GM21515 (cell line): ENCODE results near the gene MTF1.
"Not testable (repeated sequence)": the region's sequence is repeated elsewhere in the genome, so short reads cannot be mapped to it uniquely, and the experiment has no call there.

Experiments used
- ATAC-seq: cut with Tn5 transposase; IDR thresholded peaks from one replicate; pipeline ENCODE4 v1.9.1; 2021; ENCODE audit not compliant: unreplicated experiment

Gene MTF1

GRCh38 chr1:37794372-37795339 is 64.7 kb downstream of the MTF1 start:
- peak; percentile 34 for ATAC-seq

- ATAC-seq, result peak; percentile 50
Measured at GRCh38 chr1:37793773-37794371, 65.5 kb downstream of the MTF1 start, which contains the start of gene MANEAL. MANEAL (plus strand) TSS chr1:37793847; CDS start chr1:37794183, 336 bp downstream.

DNA sequence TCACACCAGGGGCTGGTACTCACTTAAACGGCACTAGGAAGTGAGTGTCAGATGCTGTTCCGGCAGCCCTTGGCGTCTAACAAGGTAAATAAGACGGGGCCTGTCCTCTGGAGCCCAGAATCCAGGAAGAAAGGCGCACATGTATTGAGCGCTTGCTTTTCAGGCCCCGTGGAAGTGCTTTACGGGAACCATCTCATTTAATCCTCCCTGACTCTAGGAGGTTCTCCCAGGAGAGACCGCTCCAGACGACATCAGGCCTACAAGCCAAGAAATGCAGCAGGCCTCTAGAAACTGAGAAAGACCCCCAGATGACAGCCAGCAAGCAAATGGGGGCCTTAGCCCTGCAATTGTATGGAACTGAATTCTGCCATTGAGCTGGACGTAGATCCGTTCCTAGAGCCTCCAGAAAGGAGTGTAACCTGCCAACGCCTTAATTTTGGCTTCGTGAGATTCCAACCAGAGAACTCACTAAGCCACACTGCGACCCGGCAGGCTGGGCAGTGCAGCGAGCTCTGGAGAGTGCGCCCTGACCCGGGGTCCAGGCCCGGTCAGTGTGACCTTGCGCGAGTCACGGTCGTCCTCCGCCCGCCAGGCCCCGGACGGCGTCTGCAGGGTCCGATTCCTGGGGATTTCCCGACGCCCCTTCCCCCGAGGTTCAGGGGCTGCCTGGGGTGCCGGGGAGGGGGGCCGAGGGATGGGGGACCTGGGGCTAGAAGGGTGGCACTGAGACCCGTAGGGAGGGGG is 66.3 kb downstream of the MTF1 start:
- no peak for ATAC-seq

- ATAC-seq, result no peak
Measured at GRCh38 chr1:37782491-37782890, 76.9 kb downstream of the MTF1 start.

DNA sequence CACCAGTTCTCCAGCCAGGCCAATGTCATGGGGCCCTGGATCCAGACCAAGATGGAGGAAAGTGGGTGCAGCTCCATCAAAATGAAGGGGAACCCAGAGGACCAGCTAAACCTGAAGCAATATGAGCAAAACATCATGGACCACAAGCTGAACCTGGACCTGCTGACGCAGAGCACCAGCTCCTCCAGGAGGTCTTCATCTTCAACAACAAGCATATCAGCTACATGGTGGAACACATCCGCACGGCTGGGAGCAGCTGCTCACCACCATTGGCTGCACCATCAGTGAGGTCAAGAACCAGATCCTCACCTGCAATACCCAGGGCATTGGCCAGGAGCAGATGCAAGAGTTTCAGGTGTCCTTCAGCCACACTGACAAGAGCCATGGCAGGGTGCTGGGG is 80.7 kb downstream of the MTF1 start:
- no peak for ATAC-seq

- no peak for ATAC-seq
Measured at GRCh38 chr1:37776946-37777516, 82.4 kb downstream of the MTF1 start.

- not testable (repeated sequence) for ATAC-seq
Measured at GRCh38 chr1:37771440-37771839, 88.0 kb downstream of the MTF1 start.

DNA sequence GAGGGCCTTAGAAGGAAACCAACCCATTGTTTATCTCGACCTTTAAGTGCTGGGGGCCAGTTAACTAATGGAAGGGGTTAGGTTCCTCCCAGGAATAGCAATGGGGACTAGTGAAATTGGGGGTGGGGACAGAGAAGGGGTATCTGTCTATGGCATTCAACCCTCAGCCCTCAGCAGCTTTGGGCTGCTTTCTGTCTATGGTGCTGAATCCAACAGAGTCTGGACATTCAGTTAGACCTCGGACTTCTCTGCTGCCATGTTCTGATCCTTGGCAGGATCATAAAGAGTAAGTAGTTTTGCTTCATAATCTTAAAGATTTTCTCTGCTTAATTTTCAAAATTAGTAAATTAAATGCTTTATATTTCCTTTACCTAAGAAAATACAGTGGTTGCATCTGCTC is 91.9 kb downstream of the MTF1 start:
- ATAC-seq, result no peak

DNA sequence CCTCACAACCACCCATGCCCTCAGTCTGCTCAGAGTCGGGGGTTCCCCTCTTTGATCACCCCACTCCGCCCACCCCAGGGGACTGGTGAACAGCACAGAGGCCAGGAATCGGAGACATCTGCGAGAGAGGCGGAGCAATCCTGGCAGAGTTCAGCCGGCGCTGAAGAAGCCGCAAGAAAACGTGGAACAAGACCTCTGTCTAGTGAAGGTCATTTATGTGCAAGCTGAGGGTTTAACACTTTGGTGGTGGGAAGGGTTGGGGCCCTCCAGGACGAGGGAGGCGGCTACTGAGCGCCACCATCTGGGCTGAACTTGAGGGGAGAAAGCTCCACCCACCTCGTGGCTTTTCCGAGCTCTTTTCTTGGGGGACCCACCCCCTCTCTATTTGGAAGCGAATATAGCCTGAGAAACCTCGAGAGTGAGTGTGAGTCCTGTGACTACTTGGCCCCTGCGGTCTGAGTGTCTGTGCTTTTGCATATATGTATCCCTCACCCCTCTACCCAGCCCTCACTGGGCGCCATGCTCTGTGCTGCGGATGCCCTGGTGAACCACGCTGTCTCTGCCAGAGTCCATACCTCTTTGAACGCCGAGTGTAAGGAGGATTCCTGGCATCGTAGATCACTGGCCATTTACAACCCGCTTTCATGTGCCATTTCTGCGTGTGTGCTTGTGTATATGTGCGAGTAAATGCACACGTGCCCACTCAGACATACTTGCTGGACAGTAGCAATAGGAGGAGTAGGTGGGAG is 93.3 kb downstream of the MTF1 start:
- ATAC-seq, result no peak

DNA sequence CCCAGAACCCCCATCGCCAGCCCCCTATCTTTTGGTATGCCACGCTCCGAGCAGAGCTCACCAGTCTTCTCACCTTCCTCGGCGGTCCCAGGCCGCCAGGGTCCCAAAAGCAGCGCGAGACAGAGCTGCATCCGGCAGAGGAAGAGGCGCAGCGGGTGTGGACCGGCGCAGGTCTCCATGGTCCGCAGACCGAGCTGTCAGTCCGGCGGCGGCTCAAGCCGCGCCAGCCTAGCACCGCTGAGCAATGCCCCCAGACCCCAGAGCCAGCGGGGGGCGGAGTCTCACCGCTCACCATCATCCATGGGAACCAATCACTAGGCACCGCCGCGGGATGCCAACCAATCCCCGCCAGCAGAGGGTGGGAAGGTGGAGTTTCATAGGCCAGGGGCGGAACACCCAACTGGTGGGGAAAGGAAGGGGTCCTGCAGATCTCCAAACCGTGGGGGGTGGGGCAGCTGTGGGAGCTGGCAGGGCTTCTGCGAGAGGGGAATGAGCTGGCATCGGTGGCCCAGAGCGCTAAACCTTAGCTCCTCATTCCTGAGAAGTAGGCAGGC is 94.4 kb downstream of the MTF1 start, which contains the start of gene EPHA10:
Gene EPHA10, minus strand, starts transcription at position 233 of the 554 bp plus-strand sequence. Its CDS starts 54 bp downstream, at position 179.
- no peak for ATAC-seq

DNA sequence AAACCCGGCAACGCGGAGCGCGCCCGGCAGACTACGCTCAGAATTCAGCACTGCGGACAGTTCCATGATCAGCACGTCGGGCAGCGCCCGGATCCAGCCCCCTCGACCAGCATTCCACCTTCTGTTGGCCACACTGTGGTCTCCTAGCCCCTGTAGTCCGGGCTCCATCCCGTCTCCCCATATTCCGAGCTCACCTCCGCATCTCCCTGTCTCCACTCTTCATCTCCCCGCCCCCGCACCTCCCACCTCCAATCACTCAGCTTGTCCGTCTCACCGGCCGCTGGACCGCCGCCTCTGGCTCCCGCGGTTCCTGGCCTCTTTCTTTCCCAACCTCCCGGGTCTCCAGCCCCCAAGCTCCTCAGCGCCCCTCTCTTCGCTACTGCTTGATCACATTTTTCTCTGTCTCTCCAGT is 95.0 kb downstream of the MTF1 start:
- no peak for ATAC-seq

GRCh38 chr1:37763791-37764413 is 95.5 kb downstream of the MTF1 start:
- ATAC-seq, result no peak

- no peak for ATAC-seq
Measured at GRCh38 chr1:37762516-37762915, 96.9 kb downstream of the MTF1 start.

DNA sequence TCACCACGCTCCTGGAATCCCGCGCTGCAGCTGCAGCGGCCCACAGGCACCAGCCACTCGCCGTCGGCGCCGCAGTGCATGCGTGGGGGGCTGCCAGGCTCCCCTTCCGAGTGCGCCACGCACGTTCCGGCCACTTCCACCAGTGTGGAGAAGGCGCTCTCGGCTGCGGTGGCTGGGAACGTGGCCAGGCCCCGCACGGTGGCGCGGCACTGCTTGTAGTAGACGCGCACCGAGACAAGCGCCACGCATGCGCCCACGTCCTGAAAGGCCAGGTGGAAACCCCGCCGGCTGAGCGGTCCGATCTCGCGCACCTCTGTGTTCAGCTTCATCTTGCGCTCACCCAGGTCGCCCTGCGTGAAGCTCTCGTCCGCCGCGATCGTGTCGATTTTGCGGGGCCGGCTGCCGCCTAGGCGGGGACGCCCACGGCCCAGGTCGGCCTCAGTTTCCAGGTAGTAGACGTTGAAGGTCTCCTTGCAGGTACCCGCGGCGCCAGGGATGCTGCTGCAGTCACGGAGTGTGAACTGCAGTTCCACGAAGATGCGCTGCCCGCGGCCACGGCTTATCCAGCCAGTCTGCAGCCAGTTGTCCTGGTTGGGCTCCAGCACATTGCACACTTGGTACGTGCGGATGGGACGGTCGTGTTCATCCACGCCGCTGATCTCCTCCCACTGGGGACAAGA is 97.8 kb downstream of the MTF1 start:
- ATAC-seq, result no peak
